B cell (primary cell): ENCODE results near the gene ELK1. TPM values are rescaled to one million over a fixed set of nuclear protein-coding genes. Genes with fewer than 3 reads are reported as not detected.
"Not testable (repeated sequence)": the region's sequence is repeated elsewhere in the genome, so short reads cannot be mapped to it uniquely, and the experiment has no call there.

ENCODE experiments used
- ATAC-seq: fragments of 200-7000 bp; cut with Tn5 transposase; one replicate; pipeline ENCODE4 v1.10.0; 2021; ENCODE audit warnings: low read depth, mild to moderate bottlenecking, moderate number of reproducible peaks, moderate library complexity
- CTCF ChIA-PET: fragments of 350-600 bp; sonication (Branson Sonifier 250); formaldehyde crosslinking; loops from one replicate; lab custom pipeline; 2021; ENCODE audit warnings: antibody characterized with exemption, inconsistent platforms; lab: Charles Lee
- POLR2A ChIA-PET: fragments of 350-600 bp; sonication (Branson Sonifier 250); formaldehyde crosslinking; loops from one replicate; lab custom pipeline; 2021; ENCODE audit warnings: antibody characterized with exemption; lab: Charles Lee
- DNase-seq: peaks from one replicate; pipeline ENCODE4 v3.0.0; 2013
- H2AFZ ChIP-seq: 2 replicates; pipeline ENCODE4 v1.6.1; 2012; ENCODE audit warnings: mild to moderate bottlenecking, low read depth, low read length; ENCODE audit not compliant: insufficient read depth, poor library complexity, severe bottlenecking
- H3K27ac ChIP-seq, 2 donors: 1 replicate in 1 of 2; 2 replicates in 1 of 2; pipeline ENCODE4 v1.5.1; 2012 to 2013; ENCODE audit warnings: low read length in 2 of 2, mild to moderate bottlenecking in 2 of 2, moderate library complexity in 1 of 2
- H3K27me3 ChIP-seq, 4 experiments: fragments of 200-600 bp in 1 of 4; sonication (generic) in 1 of 4; replicated peaks in 1 of 4; 1 replicate in 2 of 4; 2 replicates in 2 of 4; pipeline versions ENCODE4 v1.6.1 to v1.7.0; 2013 to 2016; ENCODE audit warnings: low read length in 3 of 4, mild to moderate bottlenecking in 2 of 4, mixed read lengths in 1 of 4, moderate library complexity in 1 of 4; ENCODE audit not compliant: insufficient read depth in 4 of 4, control insufficient read depth in 3 of 4; ENCODE audit errors: control extremely low read depth in 1 of 4
- H3K36me3 ChIP-seq, 2 experiments: replicated peaks in 1 of 2; 1 replicate in 1 of 2; 2 replicates in 1 of 2; pipeline versions ENCODE4 v1.6.1 to v1.7.1; 2013; ENCODE audit warnings: low read length in 1 of 2; ENCODE audit not compliant: insufficient read depth in 2 of 2, control insufficient read depth in 1 of 2; ENCODE audit errors: control extremely low read depth in 1 of 2, extremely low read depth in 1 of 2
- H3K4me1 ChIP-seq, 2 donors: fragments of 200-600 bp in 1 of 2; sonication (generic) in 1 of 2; 1 replicate in 1 of 2; 2 replicates in 1 of 2; pipeline versions ENCODE4 v1.5.1 to v1.6.1; 2013 to 2017; ENCODE audit warnings: low read length in 2 of 2; ENCODE audit not compliant: control insufficient read depth in 2 of 2, insufficient read depth in 2 of 2
- H3K4me2 ChIP-seq: replicated peaks from 2 replicates; pipeline ENCODE3; 2012; ENCODE audit warnings: mild to moderate bottlenecking, low read depth, low read length; ENCODE audit not compliant: poor library complexity, severe bottlenecking
- H3K4me3 ChIP-seq, 5 experiments: fragments of 200-600 bp in 1 of 5; sonication (generic) in 1 of 5; 1 replicate in 3 of 5; 2 replicates in 2 of 5; pipeline versions ENCODE4 v1.5.1 to v1.7.0; 2011 to 2016; ENCODE audit warnings: low read length in 4 of 5, mild to moderate bottlenecking in 4 of 5, low read depth in 2 of 5, control low read depth in 1 of 5, moderate library complexity in 1 of 5; ENCODE audit not compliant: insufficient read depth in 1 of 5; ENCODE audit errors: control extremely low read depth in 1 of 5, extremely low read depth in 1 of 5
- H3K79me2 ChIP-seq: fragments of 200-600 bp; sonication (generic); one replicate; pipeline ENCODE4 v1.6.0; 2016; ENCODE audit warnings: low read length; ENCODE audit not compliant: control insufficient read depth, insufficient read depth
- H3K9ac ChIP-seq: fragments of 200-600 bp; sonication (generic); 2 replicates; pipeline ENCODE4 v1.6.1; 2017; ENCODE audit warnings: mild to moderate bottlenecking, low read length, moderate library complexity
- H3K9me3 ChIP-seq, 3 donors: one replicate each; pipeline versions ENCODE4 v1.6.1 to v1.7.1; 2013; ENCODE audit warnings: low read length in 2 of 3; ENCODE audit not compliant: control insufficient read depth in 2 of 3, insufficient read depth in 1 of 3; ENCODE audit errors: control extremely low read depth in 1 of 3
- H4K20me1 ChIP-seq: 2 replicates; pipeline ENCODE4 v1.6.0; 2012; ENCODE audit warnings: mild to moderate bottlenecking, low read length; ENCODE audit not compliant: insufficient read depth, control insufficient read depth, poor library complexity, severe bottlenecking
- H3K27ac Mint-ChIP-seq: one replicate; pipeline ENCODE4 v1.8.0; 2021; ENCODE audit warnings: mixed read lengths
- H3K27me3 Mint-ChIP-seq: one replicate; pipeline ENCODE4 v1.8.0; 2021; ENCODE audit warnings: mixed read lengths
- H3K4me1 Mint-ChIP-seq: one replicate; pipeline ENCODE4 v1.8.0; 2021; ENCODE audit warnings: mixed read lengths
- H3K4me3 Mint-ChIP-seq: one replicate; pipeline ENCODE4 v1.8.0; 2021; ENCODE audit warnings: mixed read lengths
- H3K9me3 Mint-ChIP-seq: one replicate; pipeline ENCODE4 v1.8.0; 2022; ENCODE audit warnings: mixed read lengths; ENCODE audit not compliant: insufficient read depth
- CTCF ChIP-seq: fragments of 200-600 bp; IDR thresholded peaks from one replicate; pipeline ENCODE4 v1.8.0; 2022; ENCODE audit warnings: antibody characterized with exemption, mild to moderate bottlenecking
- EZH2 ChIP-seq: IDR thresholded peaks from 2 replicates; pipeline ENCODE4 v1.6.1; 2012; ENCODE audit warnings: borderline replicate concordance, low read depth, mild to moderate bottlenecking, moderate library complexity, low read length; ENCODE audit not compliant: insufficient read depth, poor library complexity, severe bottlenecking
- WGBS: methylation state at CpG from one replicate; pipeline ENCODE4 v1.1.5; 2013; ENCODE audit warnings: missing lambda C conversion rate; ENCODE audit not compliant: insufficient coverage; 5-methylcytosine and 5-hydroxymethylcytosine counted together
- intact Hi-C: fragments of 100-400 bp; cut with micrococcal nuclease; formaldehyde crosslinking; loops from one replicate; pipeline ENCODE4 v1.10.0; 2022
- polyA plus RNA-seq: library from polyadenylated mRNA; depleted of rRNA; stranded (reverse); fragments of >200 nt; gene quantifications from 2 replicates; pipeline ENCODE4 v1.2.3, GENCODE V29; 2012
- total RNA-seq, 2 donors: library from RNA; stranded (reverse); fragments of 120-200 nt in 1 of 2; gene quantifications; 1 replicate in 1 of 2; 2 replicates in 1 of 2; pipeline versions ENCODE4 v1.2.3 to v1.2.4, GENCODE V29; 2013 to 2022

The ELK1 gene
- total and polyA plus RNA-seq, 2 donors (not counting 1 experiment from before 2014, with no cell fraction given), result 14.2 to 22.7 TPM

DNA sequence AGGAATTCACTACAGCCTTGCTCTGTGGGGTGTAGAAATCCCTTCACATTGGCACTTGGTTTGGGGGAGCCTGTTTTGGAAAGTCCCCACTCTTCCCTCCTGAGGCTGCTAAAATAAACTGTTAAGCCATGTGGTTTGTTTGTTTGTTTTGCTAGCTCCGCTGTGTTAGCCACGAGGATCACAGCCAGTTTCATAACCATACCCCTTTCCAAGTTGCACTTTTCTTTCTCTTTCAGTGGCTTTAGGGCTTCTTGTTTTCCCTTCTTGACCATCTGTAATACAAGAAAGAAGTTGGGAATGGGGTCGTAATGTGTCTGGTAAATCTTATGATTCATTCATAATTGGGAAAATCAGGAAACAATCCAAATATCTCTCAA is 33.5 kb upstream of the ELK1 start:
- no peaks in the 10 kb centered on the region for H3K27me3 ChIP-seq
- Mint-ChIP-seq H3K4me1 (no peaks in the 10 kb centered on the region), H3K4me3 (no peak overlapping the region), H3K27me3 (peaks cover 19% of the 10 kb centered on the region), H3K9me3 (no peaks in the 10 kb centered on the region), H3K27ac (no peak overlapping the region)
- no peaks in the 10 kb centered on the region for H3K36me3 ChIP-seq
- intact Hi-C loops, result no loop called here
- no peak for ATAC-seq
- no peaks in the 10 kb centered on the region for H3K9me3 ChIP-seq
- H3K4me3 ChIP-seq, result no peak overlapping the region
- CTCF ChIA-PET, result no interaction called here
- no peaks in the 10 kb centered on the region for H3K79me2 ChIP-seq
- no peak for DNase-seq
- WGBS, result no CpG with 5 or more reads among the region's 3 CpGs
- H3K4me1 ChIP-seq, result no peaks in the 10 kb centered on the region
- H4K20me1 ChIP-seq, result no peaks in the 10 kb centered on the region
- no peak overlapping the region for H3K4me2 ChIP-seq
- POLR2A ChIA-PET, result no interaction called here
- no peak overlapping the region for H2AFZ ChIP-seq
- TF ChIP-seq CTCF (no peak), EZH2 (no peak)
- no peak overlapping the region for H3K9ac ChIP-seq
- H3K27ac ChIP-seq, result no peak overlapping the region

GRCh38 chrX:47683184-47683828 is 32.9 kb upstream of the ELK1 start:
- intact Hi-C loops, result no loop called here
- TF ChIP-seq EZH2 (no peak), CTCF (no peak)
- no peak for ATAC-seq
- ChIA-PET POLR2A (interaction anchor here (0.7 kb wide), 1 partner anchor 10 kb away, joined by 3 read pairs; no protein-coding TSS in a partner anchor), CTCF (no interaction called here)
- Histone ChIP-seq H3K36me3 (no peaks in the 10 kb centered on the region), H3K27me3 (no peaks in the 10 kb centered on the region), H3K4me3 (no peak overlapping the region), H4K20me1 (no peaks in the 10 kb centered on the region), H3K9ac (no peak overlapping the region), H2AFZ (no peak overlapping the region), H3K27ac (no peak overlapping the region), H3K4me1 (no peaks in the 10 kb centered on the region), H3K9me3 (no peaks in the 10 kb centered on the region), H3K79me2 (no peaks in the 10 kb centered on the region), H3K4me2 (no peak overlapping the region)
- WGBS, result 98% methylated on average over 9 of the region's 14 CpGs
- Mint-ChIP-seq H3K4me3 (no peak overlapping the region), H3K4me1 (no peaks in the 10 kb centered on the region), H3K27me3 (peaks cover 19% of the 10 kb centered on the region), H3K27ac (no peak overlapping the region), H3K9me3 (no peaks in the 10 kb centered on the region)
- no peak for DNase-seq

GRCh38 chrX:47675959-47676859 is 25.8 kb upstream of the ELK1 start:
- H3K9me3 ChIP-seq, CTCF ChIA-PET, H3K79me2 ChIP-seq, H4K20me1 ChIP-seq, H3K4me1 Mint-ChIP-seq, POLR2A ChIA-PET, H3K9ac ChIP-seq, H2AFZ ChIP-seq, H3K27me3 ChIP-seq, H3K4me1 ChIP-seq, H3K36me3 ChIP-seq, DNase-seq, H3K27ac ChIP-seq, H3K9me3 Mint-ChIP-seq, H3K27ac Mint-ChIP-seq, intact Hi-C loops, H3K4me2 ChIP-seq, ATAC-seq, H3K4me3 Mint-ChIP-seq, H3K4me3 ChIP-seq: not testable (repeated sequence)
- no CpG with 5 or more reads among the region's 7 CpGs for WGBS
- H3K27me3 Mint-ChIP-seq, result peaks cover 11% of the 10 kb centered on the region
